GM10266 (cell line): ENCODE data around the gene PEAK1.
"Not testable (repeated sequence)": the region's sequence is repeated elsewhere in the genome, so short reads cannot be mapped to it uniquely, and the experiment has no call there.

Experiments used
- DNase-seq: peaks from one replicate; pipeline ENCODE4 v3.0.0; 2012; ENCODE audit errors: extremely low spot score
- TF ChIP-seq, protein P1 (sequence below): IDR thresholded peaks from 2 replicates; pipeline ENCODE4 v1.5.1; 2012; ENCODE audit warnings: mild to moderate bottlenecking, low read depth; ENCODE audit not compliant: control insufficient read depth, insufficient read depth; ENCODE audit errors: missing control alignments

The PEAK1 gene

DNA sequence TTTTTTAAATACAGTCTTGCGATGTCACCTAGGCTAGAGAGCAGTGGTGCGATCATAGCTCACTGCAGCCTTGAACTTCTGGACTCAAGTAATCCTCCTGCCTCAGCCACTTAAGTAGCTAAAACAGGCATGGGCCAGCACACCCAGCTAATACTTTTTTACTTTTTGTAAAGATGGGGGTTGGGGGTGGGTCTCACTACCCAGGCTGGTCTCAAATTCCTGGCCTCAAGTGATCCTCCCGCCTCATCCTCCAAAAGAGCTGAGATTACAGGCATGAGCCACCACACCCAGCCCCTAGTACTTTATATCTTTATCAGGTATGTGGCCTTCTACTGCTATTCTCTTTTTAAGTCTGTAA is 8.3 kb downstream of the PEAK1 start:
- TF ChIP-seq, protein P1, sequence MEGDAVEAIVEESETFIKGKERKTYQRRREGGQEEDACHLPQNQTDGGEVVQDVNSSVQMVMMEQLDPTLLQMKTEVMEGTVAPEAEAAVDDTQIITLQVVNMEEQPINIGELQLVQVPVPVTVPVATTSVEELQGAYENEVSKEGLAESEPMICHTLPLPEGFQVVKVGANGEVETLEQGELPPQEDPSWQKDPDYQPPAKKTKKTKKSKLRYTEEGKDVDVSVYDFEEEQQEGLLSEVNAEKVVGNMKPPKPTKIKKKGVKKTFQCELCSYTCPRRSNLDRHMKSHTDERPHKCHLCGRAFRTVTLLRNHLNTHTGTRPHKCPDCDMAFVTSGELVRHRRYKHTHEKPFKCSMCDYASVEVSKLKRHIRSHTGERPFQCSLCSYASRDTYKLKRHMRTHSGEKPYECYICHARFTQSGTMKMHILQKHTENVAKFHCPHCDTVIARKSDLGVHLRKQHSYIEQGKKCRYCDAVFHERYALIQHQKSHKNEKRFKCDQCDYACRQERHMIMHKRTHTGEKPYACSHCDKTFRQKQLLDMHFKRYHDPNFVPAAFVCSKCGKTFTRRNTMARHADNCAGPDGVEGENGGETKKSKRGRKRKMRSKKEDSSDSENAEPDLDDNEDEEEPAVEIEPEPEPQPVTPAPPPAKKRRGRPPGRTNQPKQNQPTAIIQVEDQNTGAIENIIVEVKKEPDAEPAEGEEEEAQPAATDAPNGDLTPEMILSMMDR = no peak
- no peak for DNase-seq

DNA sequence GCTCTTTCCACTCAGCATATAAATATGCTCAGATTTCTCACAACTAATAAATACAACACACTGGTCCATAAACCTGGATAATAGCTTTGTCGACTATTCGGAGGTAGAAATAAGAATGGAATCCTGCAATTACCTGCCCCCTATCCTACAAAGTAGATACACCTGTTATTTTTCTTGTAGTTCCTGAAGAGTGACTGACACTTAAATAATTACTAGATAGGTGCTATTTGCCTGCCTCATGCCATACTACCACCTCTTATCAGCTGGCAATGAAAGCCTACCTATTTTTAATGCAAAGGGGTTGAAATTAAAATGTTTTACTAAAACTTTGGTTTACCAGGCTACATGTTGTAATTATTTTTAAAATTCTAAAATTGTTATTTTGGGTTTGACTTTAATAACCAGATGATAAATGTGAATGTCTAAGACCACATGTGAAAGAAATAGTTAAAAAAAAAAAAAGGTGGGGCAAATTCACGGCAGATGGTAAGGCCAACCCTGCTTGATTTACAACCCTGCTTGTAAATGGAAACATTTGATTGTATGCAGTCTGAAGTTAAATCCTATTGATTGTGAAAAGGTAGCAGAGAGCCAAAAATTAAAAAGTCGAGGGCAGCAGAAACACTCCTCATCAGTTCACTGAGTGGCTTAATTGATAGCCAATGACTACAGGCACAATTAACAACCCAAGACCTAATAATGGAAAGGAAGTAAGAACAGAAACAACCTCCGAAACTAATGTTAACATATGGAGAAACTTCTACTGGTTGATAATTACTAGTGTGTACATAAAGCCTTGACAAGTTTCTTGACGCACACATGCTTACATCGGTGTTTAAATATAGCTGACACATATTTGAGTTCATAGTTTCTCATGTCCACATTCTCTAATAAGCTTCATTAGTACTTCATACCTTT is 8.9 kb downstream of the PEAK1 start:
- DNase-seq = no peak
- TF ChIP-seq, protein P1 = no peak

DNA sequence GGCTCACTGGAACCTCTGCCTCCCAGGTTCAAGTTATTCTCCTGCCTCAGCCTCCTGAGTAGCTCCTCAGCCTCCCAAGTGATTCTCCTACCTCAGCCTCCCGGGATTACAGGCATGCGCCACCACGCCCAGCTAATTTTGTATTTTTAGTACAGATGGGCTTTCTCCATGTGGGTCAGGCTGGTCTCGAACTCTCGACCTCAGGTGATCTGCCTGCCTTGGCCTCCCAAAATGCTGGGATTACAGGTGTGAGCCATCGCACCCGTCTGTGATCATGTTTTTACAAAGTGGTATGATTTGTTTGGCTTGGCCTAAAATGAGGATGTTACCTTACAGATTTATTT is 9.8 kb downstream of the PEAK1 start:
- DNase-seq = not testable (repeated sequence)

DNA sequence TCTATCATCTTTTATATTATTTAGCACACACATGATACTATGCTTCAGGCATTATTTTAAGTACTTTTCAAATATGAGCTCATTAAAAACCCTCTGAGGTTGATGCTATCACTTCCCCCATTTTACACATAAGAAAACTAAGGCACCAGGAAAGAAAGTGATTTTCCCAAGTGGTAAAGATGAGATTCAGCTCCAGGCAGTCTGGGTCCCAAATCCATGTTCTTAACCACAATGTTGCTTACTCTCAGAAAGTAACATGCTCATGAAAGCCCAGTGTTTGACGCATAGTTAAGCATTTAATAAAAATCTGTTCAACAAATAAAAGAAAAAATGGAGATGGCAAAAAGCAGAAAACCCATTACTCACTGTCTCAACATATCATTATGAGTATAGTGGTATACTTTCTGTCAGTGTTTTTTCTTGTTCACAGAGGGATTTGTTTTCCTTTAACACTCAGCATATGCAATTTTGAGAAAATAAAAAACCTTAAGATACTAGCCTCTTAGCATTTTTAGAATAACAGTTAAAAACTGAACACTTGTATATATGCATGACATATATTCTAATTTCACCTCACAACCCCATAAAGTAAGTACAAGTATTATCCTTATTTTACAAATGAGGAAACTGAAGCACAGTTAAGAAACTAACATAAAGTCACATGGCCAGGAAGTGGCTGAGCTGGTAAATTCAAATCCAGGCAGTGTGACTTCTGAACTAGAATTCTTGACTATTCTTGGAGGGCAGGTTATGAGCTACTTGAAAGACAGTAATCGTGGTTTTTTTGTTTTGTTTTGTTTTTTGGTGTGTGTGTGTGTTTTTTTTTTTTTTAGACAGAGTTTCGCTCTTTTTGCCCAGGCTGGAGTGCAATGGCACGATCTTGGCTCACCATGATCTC is 10.4 kb downstream of the PEAK1 start:
- TF ChIP-seq, protein P1 = no peak
- no peak for DNase-seq

DNA sequence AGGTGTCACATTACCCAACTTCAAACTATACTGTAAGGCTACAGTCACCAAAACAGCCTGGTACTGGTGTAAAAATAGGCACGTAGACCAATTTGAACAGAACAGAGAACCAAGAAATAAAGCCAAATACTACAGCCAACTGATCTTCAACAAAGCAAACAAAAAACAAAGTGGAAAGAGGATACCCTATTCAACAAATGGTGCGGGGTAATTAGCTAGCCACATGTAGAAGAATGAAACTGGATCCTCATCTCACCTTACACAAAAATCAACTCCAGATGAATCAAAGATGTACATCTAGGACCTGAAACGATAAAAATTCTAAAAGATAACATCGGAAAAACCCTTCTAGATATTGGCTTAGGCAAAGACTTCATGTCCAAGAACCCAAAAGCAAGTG is 13.1 kb downstream of the PEAK1 start:
- TF ChIP-seq, protein P1 = no peak
- no peak for DNase-seq

DNA sequence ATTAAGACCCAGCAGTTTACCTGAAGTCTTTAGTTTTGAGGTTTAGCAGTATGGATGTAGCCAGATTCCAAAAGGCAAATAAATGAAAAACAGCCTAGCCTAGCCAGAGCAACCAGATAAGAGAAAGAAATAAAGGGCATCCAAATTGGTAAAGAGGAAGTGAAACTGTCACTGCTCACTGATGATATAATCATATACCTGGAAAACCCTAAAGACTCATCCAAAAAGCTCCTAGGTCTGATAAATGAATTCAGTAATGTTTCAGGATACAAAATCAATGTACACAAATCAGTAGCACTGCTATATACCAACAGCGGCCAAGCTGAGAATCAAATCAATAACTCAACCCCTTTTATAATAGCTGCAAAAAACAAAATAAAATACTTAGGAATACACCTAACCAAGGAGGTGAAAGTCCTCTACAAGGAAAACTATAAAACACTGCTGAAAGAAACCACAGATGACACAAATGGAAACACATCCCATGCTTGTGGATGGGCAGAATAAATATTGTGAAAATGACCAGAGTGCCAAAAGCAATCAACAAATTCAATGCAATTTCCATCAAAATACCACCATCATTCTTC is 13.6 kb downstream of the PEAK1 start:
- not testable (repeated sequence) for DNase-seq

DNA sequence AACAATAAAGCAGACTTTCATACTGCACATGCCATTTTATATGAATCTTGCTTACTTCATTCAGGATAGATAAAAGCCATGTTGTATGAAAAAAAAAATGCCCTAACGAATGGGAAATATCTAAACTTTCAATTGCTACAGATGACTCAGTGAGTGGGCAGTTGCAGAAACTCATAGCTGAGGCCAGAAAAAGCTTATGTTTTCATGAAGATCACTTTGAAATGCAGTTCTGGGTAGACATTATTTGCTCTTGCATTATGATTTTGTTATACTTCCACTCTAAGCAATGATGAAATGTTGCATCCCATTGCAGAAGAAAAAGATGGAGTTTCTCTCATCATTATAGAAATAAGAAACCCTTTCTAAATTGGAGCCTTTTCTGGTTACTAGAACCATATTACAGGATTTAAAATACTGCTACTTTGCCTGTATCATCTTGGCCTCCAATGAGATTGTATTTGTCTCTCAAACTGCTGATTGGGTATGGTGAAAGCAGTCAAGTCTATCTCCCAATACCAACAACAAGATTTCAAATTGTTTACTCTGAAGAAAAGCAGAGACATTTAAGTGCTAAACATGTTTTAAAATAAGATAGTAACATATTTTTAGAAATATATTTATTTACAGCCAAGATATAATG is 17.0 kb downstream of the PEAK1 start:
- TF ChIP-seq, protein P1 = no peak
- DNase-seq = no peak
